Thoracic aorta (tissue), 2 donors: ENCODE data around the gene LINC00305. TPM values are rescaled to one million over a fixed set of nuclear protein-coding genes. Genes with fewer than 3 reads are reported as not detected.

Experiments used
- ATAC-seq: fragments of 150-250 bp; one replicate; pipeline ENCODE4 v1.8.0; 2017; ENCODE audit warnings: low read depth; ENCODE audit not compliant: insufficient number of reproducible peaks, low FRiP score
- DNase-seq: peaks from one replicate; pipeline ENCODE4 v3.0.0-alpha.2; 2020; ENCODE audit warnings: low spot score
- H3K27ac ChIP-seq, 2 donors: fragments of 200-600 bp; sonication (generic); 1 replicate in 1 of 2; 2 replicates in 1 of 2; pipeline ENCODE4 v1.5.1; 2016; ENCODE audit warnings: mild to moderate bottlenecking in 2 of 2, moderate library complexity in 2 of 2
- H3K27me3 ChIP-seq: fragments of 200-600 bp; sonication (generic); replicated peaks from 2 replicates; pipeline ENCODE4 v1.6.0; 2016; ENCODE audit warnings: mild to moderate bottlenecking; ENCODE audit not compliant: insufficient read depth
- H3K36me3 ChIP-seq: fragments of 200-600 bp; sonication (generic); one replicate; pipeline ENCODE4 v1.5.1; 2016
- H3K4me1 ChIP-seq, 2 donors: fragments of 200-600 bp; sonication (generic); 1 replicate in 1 of 2; 2 replicates in 1 of 2; pipeline versions ENCODE4 v1.5.1 to v1.6.0; 2016; ENCODE audit warnings: low read depth in 2 of 2, mild to moderate bottlenecking in 1 of 2; ENCODE audit not compliant: control insufficient read depth in 1 of 2
- H3K4me3 ChIP-seq: fragments of 200-600 bp; sonication (generic); 2 replicates; pipeline ENCODE4 v1.5.1; 2016; ENCODE audit warnings: mild to moderate bottlenecking
- H3K9me3 ChIP-seq: fragments of 200-600 bp; sonication (generic); 2 replicates; pipeline ENCODE4 v1.5.1; 2016
- CTCF ChIP-seq: fragments of 200-600 bp; sonication (generic); IDR thresholded peaks from one replicate; pipeline ENCODE4 v1.5.1; 2019; ENCODE audit warnings: antibody characterized with exemption
- total RNA-seq, 2 donors: library from RNA; depleted of rRNA; stranded (reverse); fragments of >200 nt; gene quantifications; one replicate each; pipeline versions ENCODE4 v1.1.0 to v1.2.3, GENCODE V29; 2016

The LINC00305 gene
- total RNA-seq, 2 donors from 2014 or later = not detected

- Histone ChIP-seq H3K27ac (no peak overlapping the region), H3K27me3 (no peaks in the 10 kb centered on the region), H3K9me3 (no peaks in the 10 kb centered on the region), H3K4me3 (no peak overlapping the region), H3K4me1 (no peaks in the 10 kb centered on the region), H3K36me3 (no peaks in the 10 kb centered on the region)
- no peak for TF ChIP-seq CTCF
- no peak for DNase-seq
- no peak for ATAC-seq
Observed at GRCh38 chr18:64137914-64138313, 11.0 kb downstream of the LINC00305 start.

- no peak for ATAC-seq
- H3K27me3 ChIP-seq = no peaks in the 10 kb centered on the region
Observed at GRCh38 chr18:64134044-64134747, 14.7 kb downstream of the LINC00305 start.

GRCh38 chr18:64132871-64133270 lies 16.0 kb downstream of the LINC00305 start:
- no peaks in the 10 kb centered on the region for H3K27me3 ChIP-seq
- no peak for DNase-seq
- no peak overlapping the region for H3K4me3 ChIP-seq
- H3K36me3 ChIP-seq = no peaks in the 10 kb centered on the region
- no peak for ATAC-seq
- no peak overlapping the region for H3K27ac ChIP-seq
- H3K9me3 ChIP-seq = no peaks in the 10 kb centered on the region
- no peak for TF ChIP-seq CTCF
- H3K4me1 ChIP-seq = no peaks in the 10 kb centered on the region

More at GRCh38 chr18:64134044-64134747, 14.7 kb downstream of the LINC00305 start:
- Histone ChIP-seq H3K9me3 (no peaks in the 10 kb centered on the region), H3K4me1 (no peaks in the 10 kb centered on the region), H3K4me3 (no peak overlapping the region), H3K36me3 (no peaks in the 10 kb centered on the region), H3K27ac (no peak overlapping the region)
- no peak for DNase-seq
- no peak for TF ChIP-seq CTCF

GRCh38 chr18:64131314-64131713 lies 17.6 kb downstream of the LINC00305 start:
- Histone ChIP-seq H3K9me3 (no peaks in the 10 kb centered on the region), H3K27me3 (no peaks in the 10 kb centered on the region), H3K27ac (no peak overlapping the region), H3K4me3 (no peak overlapping the region), H3K4me1 (no peaks in the 10 kb centered on the region), H3K36me3 (no peaks in the 10 kb centered on the region)
- no peak for TF ChIP-seq CTCF
- no peak for DNase-seq
- ATAC-seq = no peak

GRCh38 chr18:64127172-64127571 lies 21.7 kb downstream of the LINC00305 start:
- H3K27ac ChIP-seq = no peak overlapping the region
- TF ChIP-seq CTCF = no peak
- no peaks in the 10 kb centered on the region for H3K4me1 ChIP-seq
- ATAC-seq (no peak), DNase-seq (no peak)
- no peaks in the 10 kb centered on the region for H3K9me3 ChIP-seq
- H3K36me3 ChIP-seq = no peaks in the 10 kb centered on the region
- no peak overlapping the region for H3K4me3 ChIP-seq
- H3K27me3 ChIP-seq = no peaks in the 10 kb centered on the region
